Lung (tissue), 12 donors: ENCODE measurements around the gene TMEM202. TPM values are rescaled to one million over a fixed set of nuclear protein-coding genes. Genes with fewer than 3 reads are reported as not detected.

Source experiments
- ATAC-seq: fragments of 200-7000 bp; cut with Tn5 transposase; one replicate; pipeline ENCODE4 v1.9.1; 2020; ENCODE audit warnings: moderate number of reproducible peaks; ENCODE audit not compliant: insufficient read depth, low FRiP score
- DNase-seq, 3 donors: peaks; one replicate each; pipeline ENCODE4 v3.0.0-alpha.2; 2013 to 2017
- H3K27ac ChIP-seq, 2 donors: one replicate each; pipeline ENCODE4 v1.5.1; 2013; ENCODE audit warnings: mild to moderate bottlenecking in 2 of 2, moderate library complexity in 2 of 2, control low read depth in 1 of 2, inconsistent platforms in 1 of 2, low read depth in 1 of 2, low read length in 1 of 2
- H3K27me3 ChIP-seq, 3 donors: one replicate each; pipeline ENCODE4 v1.5.1; 2013; ENCODE audit warnings: low read length in 2 of 3; ENCODE audit not compliant: control insufficient read depth in 3 of 3, insufficient read depth in 3 of 3
- H3K36me3 ChIP-seq, 4 donors: one replicate each; pipeline ENCODE4 v1.5.1; 2013; ENCODE audit warnings: low read length in 4 of 4, mild to moderate bottlenecking in 1 of 4, moderate library complexity in 1 of 4; ENCODE audit not compliant: control insufficient read depth in 4 of 4, insufficient read depth in 4 of 4
- H3K4me1 ChIP-seq, 5 donors: one replicate each; pipeline ENCODE4 v1.5.1; 2013; ENCODE audit warnings: low read length in 5 of 5, mild to moderate bottlenecking in 2 of 5, moderate library complexity in 1 of 5; ENCODE audit not compliant: control insufficient read depth in 5 of 5, insufficient read depth in 5 of 5
- H3K4me3 ChIP-seq: one replicate; pipeline ENCODE4 v1.5.1; 2013; ENCODE audit warnings: mild to moderate bottlenecking, control low read depth, moderate library complexity
- H3K9ac ChIP-seq, 2 donors: one replicate each; pipeline ENCODE4 v1.5.1; 2013; ENCODE audit warnings: low read length in 2 of 2, control low read depth in 1 of 2; ENCODE audit not compliant: insufficient read depth in 1 of 2
- H3K9me3 ChIP-seq, 4 donors: one replicate each; pipeline ENCODE4 v1.5.1; 2013; ENCODE audit warnings: low read length in 3 of 4, mild to moderate bottlenecking in 1 of 4, moderate library complexity in 1 of 4; ENCODE audit not compliant: control insufficient read depth in 4 of 4, insufficient read depth in 3 of 4
- CTCF ChIP-seq: IDR thresholded peaks from 2 replicates; pipeline ENCODE4 v1.5.1; 2012; ENCODE audit warnings: mild to moderate bottlenecking; ENCODE audit errors: control extremely low read depth, extremely low read depth
- WGBS, 2 donors: extraction: QIAGEN DNeasy Blood & Tissue Kit; methylation state at CpG; one replicate each; pipeline ENCODE4 v1.1.7; 2013; 5-methylcytosine and 5-hydroxymethylcytosine counted together
- polyA plus RNA-seq, 2 donors: library from polyadenylated mRNA; stranded (reverse); fragments of 200-250 nt; gene quantifications; one replicate each; pipeline ENCODE4 v1.2.1, GENCODE V29; 2013
- total RNA-seq, 2 donors: library from RNA; depleted of rRNA in 1 of 2; stranded (reverse); fragments of >200 nt in 1 of 2; gene quantifications; one replicate each; pipeline ENCODE4 v1.2.1, GENCODE V29; 2014 to 2021
- donor health status: control.
- donor health status: control.
- donor health status: Bipolar disorder and iron deficiency.
- donor health status: healthy.
- donor health status: DM: yes; HTN: yes; CAD: no.

TMEM202 gene
- total and polyA plus RNA-seq, 4 donors: not detected

- peaks cover 0 to 6% (median 0%) of the 10 kb centered on the region in 5 donors for H3K4me1 ChIP-seq
- DNase-seq: no peak
- no peaks in the 10 kb centered on the region for H3K27me3 ChIP-seq
- ATAC-seq: no peak
- peak overlapping the region in 1 of 2 donors; percentile 57 for H3K27ac ChIP-seq
- H3K9me3 ChIP-seq: no peaks in the 10 kb centered on the region
- no peak for TF ChIP-seq CTCF
- peaks cover 0 to 6% (median 2%) of the 10 kb centered on the region in 4 donors for H3K36me3 ChIP-seq
- 23 to 54% methylated on average over 2 of the region's 2 CpGs for WGBS, 2 donors
- no peak overlapping the region for H3K4me3 ChIP-seq
- no peak overlapping the region for H3K9ac ChIP-seq
Observed at GRCh38 chr15:72368325-72368724, 29.8 kb upstream of the TMEM202 start.

DNA sequence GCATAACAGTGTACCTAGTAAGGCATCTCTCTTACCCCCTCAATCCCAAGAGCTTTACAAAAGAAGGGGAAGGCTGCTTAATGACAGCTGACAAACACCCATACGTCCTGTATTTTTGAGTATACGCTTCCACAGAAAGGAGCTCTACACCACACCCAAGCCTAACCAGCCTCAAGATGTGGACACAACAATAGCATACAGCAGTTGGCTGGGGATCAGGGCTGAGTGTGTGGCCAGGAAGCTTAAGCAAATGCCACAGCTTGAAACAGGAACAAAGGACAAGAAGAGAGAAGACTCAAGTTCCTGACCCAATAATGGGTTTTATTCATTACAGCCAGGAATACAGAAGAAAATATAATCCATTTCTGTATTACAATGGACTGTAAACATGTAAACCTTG, 29.2 kb upstream of the TMEM202 start:
- no peaks in the 10 kb centered on the region for H3K27me3 ChIP-seq
- H3K4me3 ChIP-seq: no peak overlapping the region
- H3K9ac ChIP-seq: no peak overlapping the region
- ATAC-seq: no peak
- DNase-seq: peak in 1 of 3 donors; percentile 15
- peaks cover 0 to 7% (median 0%) of the 10 kb centered on the region in 5 donors for H3K4me1 ChIP-seq
- no peak overlapping the region for H3K27ac ChIP-seq
- H3K36me3 ChIP-seq: peaks cover 0 to 6% (median 2%) of the 10 kb centered on the region in 4 donors
- no peak for TF ChIP-seq CTCF
- no peaks in the 10 kb centered on the region for H3K9me3 ChIP-seq
- 16 to 44% methylated on average over 2 of the region's 2 CpGs for WGBS, 2 donors

DNA sequence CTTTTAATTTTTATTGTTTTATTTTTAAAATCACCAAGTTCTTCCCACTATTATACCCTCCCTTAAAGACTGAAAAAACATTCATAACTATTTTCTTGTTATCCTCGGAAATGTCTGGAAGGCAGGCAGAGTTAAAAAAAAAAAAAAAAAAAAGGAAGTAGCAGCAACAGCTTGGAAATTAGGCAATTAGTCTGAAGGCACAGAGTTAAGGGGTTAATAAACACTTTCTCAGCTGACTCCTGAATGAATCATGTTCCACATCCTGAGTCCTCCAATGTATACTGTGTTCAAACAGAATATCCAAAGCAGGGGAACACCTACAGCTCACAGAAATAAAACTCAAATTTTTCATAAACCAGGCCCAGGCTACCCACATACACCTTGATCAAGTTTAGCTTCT, 28.1 kb upstream of the TMEM202 start:
- no peak overlapping the region for H3K27ac ChIP-seq
- peaks cover 0 to 6% (median 2%) of the 10 kb centered on the region in 4 donors for H3K36me3 ChIP-seq
- no peak for TF ChIP-seq CTCF
- peaks cover 0 to 9% (median 7%) of the 10 kb centered on the region in 5 donors for H3K4me1 ChIP-seq
- no peak overlapping the region for H3K4me3 ChIP-seq
- DNase-seq: no peak
- no peaks in the 10 kb centered on the region for H3K9me3 ChIP-seq
- H3K27me3 ChIP-seq: no peaks in the 10 kb centered on the region
- no peak for ATAC-seq
- WGBS, 2 donors: 37 to 65% methylated on average over 1 of the region's 1 CpG
- no peak overlapping the region for H3K9ac ChIP-seq

DNA sequence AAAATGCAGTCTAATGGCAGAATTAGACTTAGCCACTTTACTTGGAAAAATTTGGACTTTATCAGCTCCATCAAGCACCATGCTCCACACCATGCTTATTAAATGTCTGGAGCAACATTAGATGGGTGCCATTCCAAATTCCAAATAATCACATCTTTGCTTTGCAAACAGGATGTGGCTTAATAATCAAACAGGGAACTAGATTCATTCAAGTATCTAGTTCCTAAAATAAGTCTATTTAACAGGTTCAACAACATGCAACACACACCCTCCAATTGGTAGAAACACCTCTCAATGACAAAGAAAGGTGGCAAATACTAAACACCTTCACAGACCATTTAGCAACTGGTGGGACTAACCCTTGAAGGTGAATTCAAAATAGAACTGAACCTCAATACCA, 25.7 kb upstream of the TMEM202 start:
- no peak overlapping the region for H3K4me3 ChIP-seq
- H3K9me3 ChIP-seq: no peaks in the 10 kb centered on the region
- no peak overlapping the region for H3K9ac ChIP-seq
- peaks cover 0 to 18% (median 5%) of the 10 kb centered on the region in 5 donors for H3K4me1 ChIP-seq
- no peaks in the 10 kb centered on the region for H3K27me3 ChIP-seq
- TF ChIP-seq CTCF: no peak
- ATAC-seq (no peak), DNase-seq (no peak)
- peaks cover 0 to 5% (median 2%) of the 10 kb centered on the region in 4 donors for H3K36me3 ChIP-seq
- H3K27ac ChIP-seq: no peak overlapping the region
